ENCODE data around the gene INPPL1. TPM values are rescaled to one million over a fixed set of nuclear protein-coding genes. Genes with fewer than 3 reads are reported as not detected.

Gene INPPL1
- total and polyA plus RNA-seq, 2 of the 13 experiments (the other 11 are each of a cell fraction or from before 2014, with no cell fraction given) = 29.1 to 66.9 TPM

DNA sequence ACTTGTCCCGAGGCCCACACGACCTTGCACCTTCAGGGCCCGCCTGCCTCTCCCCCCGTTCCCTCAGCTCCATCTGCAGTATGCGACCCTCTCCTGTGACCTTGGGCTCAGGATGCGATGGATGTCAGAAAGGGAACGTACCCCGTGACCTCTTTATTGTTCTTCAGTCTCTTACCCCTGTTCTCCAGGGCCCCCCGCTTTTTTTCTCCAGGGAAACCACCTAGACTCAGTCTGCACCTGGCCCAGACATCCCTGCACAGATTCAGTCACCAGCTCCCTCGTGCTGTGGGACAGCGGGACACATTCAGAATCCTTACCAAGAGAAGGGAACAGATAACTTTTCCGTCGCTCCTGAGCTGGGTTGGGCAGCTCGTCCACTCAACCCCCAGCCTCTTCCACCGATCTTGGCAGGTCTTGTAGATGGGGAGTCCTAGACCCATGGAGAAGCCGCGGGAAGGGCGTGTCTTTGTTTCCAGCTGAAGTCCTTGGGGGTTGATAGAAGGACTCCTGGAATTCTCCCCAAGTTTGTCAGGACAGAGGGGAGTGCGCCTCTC, 20.8 kb downstream of the INPPL1 start (continued):
- TF ChIP-seq ZC3H13 (CRISPR knock-in tag; IDR thresholded peaks at IDR 0.05) (no peak), HNF4G (IDR thresholded peaks at IDR 0.05; ENCODE audit: borderline replicate concordance, low read depth, low read length) (no peak), HNF4G (CRISPR knock-in tag; IDR thresholded peaks at IDR 0.05; ENCODE audit: borderline replicate concordance, low read depth) (no peak)
- TF ChIP-seq, protein P1, sequence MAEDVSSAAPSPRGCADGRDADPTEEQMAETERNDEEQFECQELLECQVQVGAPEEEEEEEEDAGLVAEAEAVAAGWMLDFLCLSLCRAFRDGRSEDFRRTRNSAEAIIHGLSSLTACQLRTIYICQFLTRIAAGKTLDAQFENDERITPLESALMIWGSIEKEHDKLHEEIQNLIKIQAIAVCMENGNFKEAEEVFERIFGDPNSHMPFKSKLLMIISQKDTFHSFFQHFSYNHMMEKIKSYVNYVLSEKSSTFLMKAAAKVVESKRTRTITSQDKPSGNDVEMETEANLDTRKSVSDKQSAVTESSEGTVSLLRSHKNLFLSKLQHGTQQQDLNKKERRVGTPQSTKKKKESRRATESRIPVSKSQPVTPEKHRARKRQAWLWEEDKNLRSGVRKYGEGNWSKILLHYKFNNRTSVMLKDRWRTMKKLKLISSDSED (CRISPR knock-in tag; IDR thresholded peaks at IDR 0.05) = no peak

DNA sequence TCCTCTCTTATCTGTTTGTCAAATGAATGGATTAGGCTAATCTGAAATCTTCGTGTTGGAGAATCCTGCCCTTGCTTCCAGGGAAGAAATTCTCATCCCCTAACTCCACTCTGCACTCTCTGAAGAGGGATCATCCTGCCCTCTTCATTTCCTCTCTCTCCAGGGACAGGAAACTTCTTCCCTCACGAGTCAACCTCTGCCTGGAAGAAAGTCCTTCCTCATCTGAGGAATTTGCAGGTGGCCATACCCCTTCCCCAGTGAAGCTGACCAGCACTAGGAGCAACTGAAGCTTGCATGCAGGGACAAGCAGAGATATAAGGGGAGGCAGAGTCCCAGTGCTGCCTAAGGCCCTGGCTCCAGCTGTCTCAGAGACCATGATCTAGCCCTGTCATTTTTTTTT, 23.0 kb downstream of the INPPL1 start:
- Histone ChIP-seq H3K36me3 (replicated peaks in 1 of 2; ENCODE audit: control insufficient read depth in 1 of 2, insufficient read depth in 2 of 2, low read length in 2 of 2) (no peaks in the 10 kb centered on the region), H2AFZ (ENCODE audit: low read length) (no peak overlapping the region), H3K9me3 (ENCODE audit: low read length) (no peaks in the 10 kb centered on the region), H3K79me2 (ENCODE audit: insufficient read depth, low read length) (no peaks in the 10 kb centered on the region), H3K4me2 (ENCODE audit: low read depth, low read length) (no peak overlapping the region), H3K27ac (ENCODE audit: extremely low read length, insufficient read depth, low read length) (no peak overlapping the region), H3K9ac (ENCODE audit: insufficient read depth, low read depth, low read length) (no peak overlapping the region), H4K20me1 (ENCODE audit: insufficient read depth, low read length) (no peaks in the 10 kb centered on the region), H3K4me1 (ENCODE audit: insufficient read depth, low read length) (no peaks in the 10 kb centered on the region), H3K27me3 (ENCODE audit: control insufficient read depth in 1 of 2, insufficient read depth in 2 of 2, low read length in 2 of 2) (peaks cover 12 to 75% of the 10 kb centered on the region in 2 experiments), H3K4me3 (replicated peaks in 1 of 3; ENCODE audit: insufficient read depth in 1 of 3, low read depth in 2 of 3, low read length in 3 of 3) (no peak overlapping the region)
- DNase-seq (ENCODE audit: low spot score) (no peak), FAIRE-seq (no peak), ATAC-seq (no peak)
- intact Hi-C loops (cut with micrococcal nuclease; ENCODE audit: unreplicated experiment) = no loop called here
- in situ Hi-C loops (cut with HindIII; ENCODE audit: extremely low pct_ligation_motif_present, low pct_unique_long_range_greater_than_20kb) = no loop called here
- POLR2A ChIA-PET = no interaction called here
- WGBS (ENCODE audit: low lambda C conversion rate) = 0% methylated on average over 2 of the region's 2 CpGs
- no TSS peak for BruUV-seq (replicated peaks)
- CTCF ChIA-PET (ENCODE audit: low intra/inter-chr PET ratio, low total read pairs) = no interaction called here
- no peak for TF ChIP-seq ZNF629 (CRISPR knock-in tag; conservative IDR thresholded peaks at IDR 0.05)
- TF ChIP-seq, protein P2, sequence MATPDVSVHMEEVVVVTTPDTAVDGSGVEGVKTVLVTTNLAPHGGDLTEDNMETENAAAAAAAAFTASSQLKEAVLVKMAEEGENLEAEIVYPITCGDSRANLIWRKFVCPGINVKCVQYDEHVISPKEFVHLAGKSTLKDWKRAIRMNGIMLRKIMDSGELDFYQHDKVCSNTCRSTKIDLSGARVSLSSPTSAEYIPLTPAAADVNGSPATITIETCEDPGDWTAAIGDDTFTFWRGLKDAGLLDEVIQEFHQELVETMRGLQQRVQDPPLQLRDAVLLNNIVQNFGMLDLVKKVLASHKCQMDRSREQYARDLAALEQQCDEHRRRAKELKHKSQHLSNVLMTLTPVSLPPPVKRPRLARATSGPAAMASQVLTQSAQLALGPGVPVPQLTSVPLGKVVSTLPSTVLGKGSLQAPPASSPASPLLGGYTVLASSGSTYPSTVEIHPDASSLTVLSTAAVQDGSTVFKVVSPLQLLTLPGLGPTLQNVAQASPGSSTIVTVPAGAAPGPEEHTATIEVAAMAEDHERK (CRISPR knock-in tag; IDR thresholded peaks at IDR 0.05; ENCODE audit: low read depth) = no peak
- TF ChIP-seq ZNF572 (CRISPR knock-in tag; IDR thresholded peaks at IDR 0.05) = no peak
- no peak for TF ChIP-seq MIER3 (CRISPR knock-in tag; IDR thresholded peaks at IDR 0.05; ENCODE audit: borderline replicate concordance)
- TF ChIP-seq ZNF720 (CRISPR knock-in tag; IDR thresholded peaks at IDR 0.05) = no peak
- no peak for TF ChIP-seq ZNF24 (IDR thresholded peaks at IDR 0.05)
- no peak for TF ChIP-seq HOXA9 (CRISPR knock-in tag; IDR thresholded peaks at IDR 0.05; ENCODE audit: borderline replicate concordance)
- no peak for TF ChIP-seq ZKSCAN8 (CRISPR knock-in tag; IDR thresholded peaks at IDR 0.05; ENCODE audit: borderline replicate concordance)
- TF ChIP-seq, protein P3, sequence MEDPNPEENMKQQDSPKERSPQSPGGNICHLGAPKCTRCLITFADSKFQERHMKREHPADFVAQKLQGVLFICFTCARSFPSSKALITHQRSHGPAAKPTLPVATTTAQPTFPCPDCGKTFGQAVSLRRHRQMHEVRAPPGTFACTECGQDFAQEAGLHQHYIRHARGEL (CRISPR knock-in tag; IDR thresholded peaks at IDR 0.05) = no peak
- no peak for TF ChIP-seq STAG1 (CRISPR knock-in tag; IDR thresholded peaks at IDR 0.05)
- no peak for TF ChIP-seq PHB2 (IDR thresholded peaks at IDR 0.05; ENCODE audit: partially characterized antibody)
- TF ChIP-seq, protein P4, sequence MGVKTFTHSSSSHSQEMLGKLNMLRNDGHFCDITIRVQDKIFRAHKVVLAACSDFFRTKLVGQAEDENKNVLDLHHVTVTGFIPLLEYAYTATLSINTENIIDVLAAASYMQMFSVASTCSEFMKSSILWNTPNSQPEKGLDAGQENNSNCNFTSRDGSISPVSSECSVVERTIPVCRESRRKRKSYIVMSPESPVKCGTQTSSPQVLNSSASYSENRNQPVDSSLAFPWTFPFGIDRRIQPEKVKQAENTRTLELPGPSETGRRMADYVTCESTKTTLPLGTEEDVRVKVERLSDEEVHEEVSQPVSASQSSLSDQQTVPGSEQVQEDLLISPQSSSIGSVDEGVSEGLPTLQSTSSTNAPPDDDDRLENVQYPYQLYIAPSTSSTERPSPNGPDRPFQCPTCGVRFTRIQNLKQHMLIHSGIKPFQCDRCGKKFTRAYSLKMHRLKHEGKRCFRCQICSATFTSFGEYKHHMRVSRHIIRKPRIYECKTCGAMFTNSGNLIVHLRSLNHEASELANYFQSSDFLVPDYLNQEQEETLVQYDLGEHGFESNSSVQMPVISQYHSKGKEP (CRISPR knock-in tag; IDR thresholded peaks at IDR 0.05) = no peak
- TF ChIP-seq ZNF737 (CRISPR knock-in tag; IDR thresholded peaks at IDR 0.05; ENCODE audit: borderline replicate concordance) = no peak
